ENCODE measurements around the gene CORIN.

DNA sequence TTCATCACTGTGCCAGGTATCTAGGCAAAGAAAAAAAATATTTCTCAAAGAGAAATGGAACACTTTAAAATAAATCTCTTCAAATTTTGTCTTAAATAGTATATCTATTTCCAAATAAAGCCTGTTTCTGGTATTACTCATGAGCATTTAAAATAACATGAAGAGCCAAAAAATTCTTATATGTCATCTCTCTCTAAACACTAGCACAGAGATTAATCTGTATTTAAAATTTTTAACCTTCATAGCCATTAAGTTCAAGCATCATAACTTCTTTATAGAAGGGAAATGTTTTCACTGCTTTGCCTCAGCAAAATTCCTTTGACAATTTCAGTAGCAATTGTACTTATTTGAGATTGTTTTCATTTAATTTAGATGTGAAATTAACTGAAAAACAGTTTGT lies 5.1 kb upstream of the CORIN start:
- TF ChIP-seq, protein P1, sequence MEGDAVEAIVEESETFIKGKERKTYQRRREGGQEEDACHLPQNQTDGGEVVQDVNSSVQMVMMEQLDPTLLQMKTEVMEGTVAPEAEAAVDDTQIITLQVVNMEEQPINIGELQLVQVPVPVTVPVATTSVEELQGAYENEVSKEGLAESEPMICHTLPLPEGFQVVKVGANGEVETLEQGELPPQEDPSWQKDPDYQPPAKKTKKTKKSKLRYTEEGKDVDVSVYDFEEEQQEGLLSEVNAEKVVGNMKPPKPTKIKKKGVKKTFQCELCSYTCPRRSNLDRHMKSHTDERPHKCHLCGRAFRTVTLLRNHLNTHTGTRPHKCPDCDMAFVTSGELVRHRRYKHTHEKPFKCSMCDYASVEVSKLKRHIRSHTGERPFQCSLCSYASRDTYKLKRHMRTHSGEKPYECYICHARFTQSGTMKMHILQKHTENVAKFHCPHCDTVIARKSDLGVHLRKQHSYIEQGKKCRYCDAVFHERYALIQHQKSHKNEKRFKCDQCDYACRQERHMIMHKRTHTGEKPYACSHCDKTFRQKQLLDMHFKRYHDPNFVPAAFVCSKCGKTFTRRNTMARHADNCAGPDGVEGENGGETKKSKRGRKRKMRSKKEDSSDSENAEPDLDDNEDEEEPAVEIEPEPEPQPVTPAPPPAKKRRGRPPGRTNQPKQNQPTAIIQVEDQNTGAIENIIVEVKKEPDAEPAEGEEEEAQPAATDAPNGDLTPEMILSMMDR (IDR thresholded peaks at IDR 0.05), result no peak
- no peak for TF ChIP-seq EP300 (IDR thresholded peaks at IDR 0.05)
- TF ChIP-seq POLR2A (IDR thresholded peaks at IDR 0.05), result no peak
